T-helper 2 cell treated with Interferon-gamma antibody and Interleukin-4, amounts not matched to agents 100 ng/mL and 5 ng/mL, for 36 hours (primary cell): ENCODE results near the gene NOP9. TPM values are rescaled to one million over a fixed set of nuclear protein-coding genes. Genes with fewer than 3 reads are reported as not detected.

Experiments
- intact Hi-C: fragments of 100-400 bp; cut with micrococcal nuclease; formaldehyde crosslinking; loops from one replicate; pipeline ENCODE4 v1.15.1; 2023
- total RNA-seq: library from RNA; stranded (reverse); gene quantifications from 2 replicates; pipeline ENCODE4 v1.2.3, GENCODE V29; 2022

NOP9 gene, protein sequence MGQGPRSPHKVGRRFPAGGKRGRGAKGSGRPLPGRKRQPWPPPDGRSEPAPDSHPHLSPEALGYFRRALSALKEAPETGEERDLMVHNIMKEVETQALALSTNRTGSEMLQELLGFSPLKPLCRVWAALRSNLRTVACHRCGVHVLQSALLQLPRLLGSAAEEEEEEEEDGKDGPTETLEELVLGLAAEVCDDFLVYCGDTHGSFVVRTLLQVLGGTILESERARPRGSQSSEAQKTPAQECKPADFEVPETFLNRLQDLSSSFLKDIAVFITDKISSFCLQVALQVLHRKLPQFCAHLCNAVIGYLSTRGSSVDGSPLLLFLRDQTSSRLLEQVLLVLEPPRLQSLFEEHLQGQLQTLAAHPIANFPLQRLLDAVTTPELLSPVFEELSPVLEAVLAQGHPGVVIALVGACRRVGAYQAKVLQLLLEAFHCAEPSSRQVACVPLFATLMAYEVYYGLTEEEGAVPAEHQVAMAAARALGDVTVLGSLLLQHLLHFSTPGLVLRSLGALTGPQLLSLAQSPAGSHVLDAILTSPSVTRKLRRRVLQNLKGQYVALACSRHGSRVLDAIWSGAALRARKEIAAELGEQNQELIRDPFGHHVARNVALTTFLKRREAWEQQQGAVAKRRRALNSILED
- total RNA-seq = 41.3 and 41.6 TPM in 2 replicates

- intact Hi-C loops = loop anchor here (1.0 to 5.0 kb wide), 6 partner anchors 20 to 152 kb away; partner anchors contain the start of genes MDP1, PSME2, RABGGTA and RNF31
Observed at GRCh38 chr14:24299255-24300191, at the start of gene NOP9, which contains the start of gene DHRS1. NOP9 (plus strand) TSS chr14:24299850; CDS start chr14:24299955, 105 bp downstream. DHRS1 (minus strand) TSS chr14:24299780; CDS start chr14:24299106, 674 bp downstream.

- intact Hi-C loops = no loop called here
Observed at GRCh38 chr14:24250354-24250753, 49.3 kb upstream of the NOP9 start.

- intact Hi-C loops = no loop called here
Observed at GRCh38 chr14:24251880-24252288, 47.8 kb upstream of the NOP9 start.

DNA sequence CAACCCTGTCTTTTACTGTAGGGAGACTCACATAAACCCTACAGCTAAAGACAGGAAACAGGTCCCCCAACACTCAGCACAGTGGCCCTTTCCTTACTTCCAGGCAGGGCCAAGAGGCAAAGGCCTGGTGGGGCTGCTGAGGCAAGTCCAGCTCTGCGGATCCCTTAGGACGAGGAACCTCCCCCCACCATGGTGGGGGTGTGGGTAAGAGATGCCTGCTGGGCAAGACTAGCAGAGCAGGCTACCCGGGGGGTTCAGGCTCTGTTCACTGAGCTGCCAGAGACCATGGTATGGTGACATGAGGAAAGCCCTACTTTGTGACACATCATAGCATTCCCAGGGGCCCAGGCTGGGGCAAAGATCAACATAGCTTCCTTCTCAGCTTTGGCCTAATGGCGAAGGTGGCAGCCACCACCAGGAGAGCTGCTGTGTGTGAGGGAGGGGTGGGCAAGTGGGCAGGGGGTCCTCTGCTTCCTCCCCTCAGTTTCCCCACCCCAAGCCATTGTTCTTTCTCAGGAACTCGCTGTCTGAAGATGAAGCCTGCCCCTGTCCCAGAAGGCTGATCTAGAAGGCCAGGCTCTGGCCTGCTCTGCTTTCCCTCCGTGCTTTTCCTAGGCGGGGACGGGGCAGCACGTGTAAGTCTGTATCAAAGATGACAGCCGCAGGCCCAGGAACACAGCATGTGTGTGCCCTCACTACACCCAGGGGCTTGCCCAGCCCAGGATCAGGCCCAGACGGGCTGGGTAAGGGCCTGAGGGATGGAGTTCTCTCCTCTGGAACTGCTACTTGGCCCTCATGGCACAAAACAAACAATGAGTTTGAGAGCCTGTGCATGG is 47.1 kb upstream of the NOP9 start:
- intact Hi-C loops = no loop called here

GRCh38 chr14:24253936-24254335 is 45.7 kb upstream of the NOP9 start:
- intact Hi-C loops = no loop called here

- intact Hi-C loops = no loop called here
Observed at GRCh38 chr14:24254630-24255392, 44.8 kb upstream of the NOP9 start.

DNA sequence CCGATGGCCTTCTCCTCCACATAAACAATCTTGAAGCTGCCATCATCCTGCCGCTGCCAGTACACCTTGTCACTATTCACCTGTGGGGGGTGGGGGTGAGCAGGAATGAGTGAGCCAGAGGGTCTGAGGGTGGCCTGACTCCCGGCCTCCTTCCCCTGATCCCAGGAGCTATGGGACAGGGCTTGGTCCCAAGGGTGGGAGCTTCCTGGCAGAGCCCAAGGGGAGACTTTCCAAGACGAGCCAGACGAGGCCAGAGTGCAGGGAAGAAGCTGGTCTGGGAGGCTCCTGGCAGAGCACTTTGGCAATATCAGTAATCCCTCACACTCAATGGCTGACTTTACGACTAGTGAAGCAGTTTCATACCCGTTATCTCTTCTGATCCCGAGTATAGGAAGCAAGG is 44.2 kb upstream of the NOP9 start:
- intact Hi-C loops = no loop called here

DNA sequence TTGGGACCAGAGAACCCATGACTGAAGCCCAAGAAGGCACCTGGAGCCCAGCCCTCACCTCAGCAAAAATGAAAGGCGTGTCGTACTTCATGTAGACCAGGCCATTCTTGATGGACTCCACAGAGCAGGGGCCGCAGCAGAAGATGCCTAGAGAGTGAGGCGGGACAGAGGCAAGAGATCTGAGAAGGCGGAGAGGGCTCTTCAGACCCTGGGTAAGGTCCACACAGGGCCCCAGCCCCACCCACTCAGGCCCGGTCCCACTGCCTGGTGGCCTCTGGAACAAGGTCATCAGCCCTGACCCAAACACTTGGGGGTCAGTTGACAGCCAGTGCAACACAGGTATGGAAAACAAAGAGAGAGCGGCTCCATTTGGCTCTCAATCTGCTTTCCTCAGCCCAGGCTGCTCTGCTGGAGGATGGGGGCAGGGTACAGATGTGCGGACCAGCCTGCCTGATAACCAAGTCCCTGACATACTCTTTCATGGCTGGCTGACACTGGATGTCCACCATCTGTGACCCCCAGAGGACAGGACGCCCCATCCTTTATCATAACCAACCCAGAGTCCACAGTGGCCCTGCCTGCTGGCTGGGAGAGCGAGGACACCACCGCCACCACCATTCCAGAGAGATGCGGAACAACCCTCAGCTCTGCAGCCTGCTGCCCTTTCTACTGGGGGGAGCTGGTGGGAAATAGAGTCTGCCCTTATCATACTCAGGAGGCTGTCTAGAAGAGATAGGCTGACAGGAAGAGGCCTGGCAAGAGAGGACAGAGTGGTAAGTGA is 43.5 kb upstream of the NOP9 start:
- intact Hi-C loops = no loop called here

DNA sequence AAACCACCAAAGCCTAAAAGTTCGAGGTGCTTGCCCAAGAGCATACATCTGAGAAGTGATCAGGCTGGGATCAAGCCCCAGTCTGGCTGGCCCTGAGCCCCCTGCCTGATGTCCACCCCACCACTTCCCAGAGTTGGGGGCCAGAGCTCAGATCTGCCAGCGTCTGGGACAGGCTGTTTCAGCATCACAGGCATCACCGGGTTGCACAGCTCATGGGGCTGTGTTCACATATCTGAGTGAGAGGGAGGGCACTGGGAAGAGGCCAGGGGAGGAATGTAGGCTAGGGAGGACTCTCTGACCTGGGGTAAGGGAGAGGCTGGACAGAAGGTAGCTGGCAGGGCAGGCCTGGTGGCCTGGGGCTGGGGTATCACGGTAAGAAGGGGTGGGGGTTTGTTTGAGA is 42.7 kb upstream of the NOP9 start:
- intact Hi-C loops = no loop called here

DNA sequence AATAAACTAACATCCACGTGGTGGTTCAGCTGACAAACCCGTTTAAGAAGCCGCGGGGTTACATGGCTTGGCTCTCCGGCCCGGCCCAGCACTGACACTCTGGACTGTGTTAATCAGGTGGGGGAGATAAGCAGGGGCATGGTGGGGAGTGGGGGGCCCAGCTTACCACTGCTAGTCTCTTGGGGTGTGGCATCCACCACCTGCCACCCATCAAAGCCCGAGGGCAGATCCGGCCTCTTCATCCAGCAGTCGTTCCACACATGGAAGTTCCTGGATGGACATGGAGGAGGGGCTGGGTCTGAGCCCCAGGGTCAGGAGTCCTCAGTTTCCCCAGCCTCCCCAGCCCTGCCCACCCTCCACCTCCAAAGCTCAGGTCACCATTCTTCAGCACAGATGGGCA is 41.5 kb upstream of the NOP9 start:
- intact Hi-C loops = no loop called here

DNA sequence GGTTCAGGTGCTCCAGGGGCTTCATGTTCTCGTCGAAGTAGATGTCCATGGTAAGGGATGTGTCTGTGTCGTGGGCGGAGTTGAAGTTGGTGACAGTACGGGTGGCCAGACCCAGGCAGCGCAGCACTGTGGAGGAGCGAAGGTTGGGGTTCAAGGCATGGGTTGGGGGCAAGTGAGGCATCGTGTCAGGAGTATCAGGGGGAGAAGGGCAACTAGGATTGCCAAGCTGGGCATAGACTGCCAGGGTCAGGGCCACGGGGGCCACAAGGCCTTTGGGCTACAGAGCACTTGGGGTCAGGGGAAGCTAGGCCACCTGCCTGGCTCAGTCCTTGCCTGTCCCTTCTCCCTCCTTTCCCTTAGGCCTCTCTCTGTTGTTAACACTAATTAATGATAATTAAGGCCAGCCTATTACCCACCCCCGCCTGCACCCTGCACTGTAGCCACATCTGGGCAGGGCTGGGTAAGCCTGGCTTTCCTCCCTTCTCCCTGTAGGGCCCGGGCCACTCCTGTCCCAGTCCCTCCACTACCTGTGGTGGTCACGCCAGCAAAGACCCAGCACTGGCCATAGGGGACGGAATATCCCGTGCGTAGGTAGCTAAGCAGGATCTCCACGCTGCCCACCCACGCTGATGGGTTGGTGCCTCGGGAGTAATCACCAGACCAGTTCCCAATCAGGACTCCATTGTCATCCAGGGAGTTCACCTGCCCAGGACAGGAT is 40.9 kb upstream of the NOP9 start:
- intact Hi-C loops = no loop called here

GRCh38 chr14:24259282-24260025 is 40.2 kb upstream of the NOP9 start:
- intact Hi-C loops = no loop called here

DNA sequence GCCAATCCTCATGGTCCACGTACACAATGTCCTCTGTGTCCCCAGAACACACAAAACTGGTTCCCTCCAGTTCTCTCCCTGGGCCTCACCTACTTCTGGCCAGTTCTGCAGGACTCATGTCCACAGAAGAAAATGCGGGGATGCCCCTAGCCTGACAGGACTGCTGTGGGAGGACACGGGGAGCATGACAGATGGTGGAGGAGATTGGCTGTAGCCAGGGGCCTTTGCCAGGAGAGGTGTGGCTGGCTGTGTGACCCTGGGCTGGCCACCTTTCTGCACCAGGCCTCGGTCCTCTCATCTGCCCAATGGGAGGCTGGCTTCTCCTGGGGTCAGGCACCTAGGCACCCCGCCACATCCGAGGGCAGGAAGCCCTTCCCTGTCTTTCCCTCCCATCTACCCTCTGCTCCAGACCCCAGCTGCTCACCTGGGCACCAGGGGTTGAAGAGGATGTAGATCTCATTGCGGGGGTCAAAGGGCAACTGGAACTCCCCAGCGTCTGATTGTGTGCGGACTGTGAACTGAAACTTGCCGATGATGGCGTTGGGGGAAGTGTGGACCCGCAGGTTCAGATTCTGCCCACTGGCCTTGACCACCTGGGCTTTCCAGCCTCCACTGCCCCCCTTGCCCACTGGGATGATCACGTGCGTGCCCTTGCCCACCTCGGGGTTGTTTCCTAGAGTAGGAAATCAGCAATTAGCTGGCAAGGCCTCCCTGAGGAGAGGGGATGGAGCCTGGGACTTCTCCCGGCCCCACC is 39.4 kb upstream of the NOP9 start:
- intact Hi-C loops = no loop called here

- intact Hi-C loops = no loop called here
Observed at GRCh38 chr14:24260780-24261157, 38.9 kb upstream of the NOP9 start.

DNA sequence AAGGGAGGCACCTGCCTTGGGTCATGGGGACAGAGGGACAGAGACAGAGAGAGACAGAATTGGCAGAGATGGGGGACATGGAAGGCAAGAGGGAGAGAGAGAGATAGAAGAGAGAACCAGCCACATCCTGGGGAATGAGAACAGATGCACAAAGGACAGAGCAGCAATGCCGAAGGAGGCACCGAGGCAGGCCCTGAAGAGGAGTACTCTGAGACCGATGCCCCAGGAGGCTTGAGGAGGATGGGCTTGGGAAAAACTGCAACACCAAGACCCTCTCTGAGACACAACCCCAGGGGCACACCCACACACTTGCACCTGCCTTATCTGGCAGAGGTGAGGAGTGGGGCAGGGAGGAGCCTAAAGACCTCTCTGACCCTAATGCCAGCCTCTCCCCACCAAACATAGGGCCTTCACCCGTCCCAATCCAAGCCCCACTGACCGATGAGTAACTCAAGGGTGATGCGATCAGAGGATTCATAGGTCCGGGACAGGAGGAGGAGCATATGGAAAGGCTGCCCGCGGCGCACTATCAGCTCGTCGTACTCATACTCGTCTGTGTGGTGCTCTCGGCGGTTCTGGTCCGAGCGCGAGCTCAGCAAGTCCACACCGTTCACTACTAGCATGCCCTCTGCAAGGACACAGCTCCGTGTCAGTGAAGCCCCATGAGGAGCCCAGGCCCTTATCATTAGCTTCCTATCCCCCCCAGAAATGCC is 38.2 kb upstream of the NOP9 start:
- intact Hi-C loops = no loop called here

GRCh38 chr14:24261969-24262327 is 37.7 kb upstream of the NOP9 start:
- intact Hi-C loops = no loop called here
